PFSK-1 (cell line): ENCODE results near the gene ODF2.

ENCODE experiments used
- FOXP2 ChIP-seq: optimal IDR thresholded peaks from 2 replicates; pipeline ENCODE3; 2011; ENCODE audit warnings: borderline replicate concordance, control low read depth, inconsistent platforms; ENCODE audit not compliant: insufficient read depth; ENCODE audit errors: extremely low read length, extremely low read depth
- POLR2AphosphoS5 ChIP-seq: IDR thresholded peaks from 2 replicates; pipeline ENCODE4 v1.6.1; 2012; ENCODE audit warnings: low read depth, mild to moderate bottlenecking, control low read depth, low read length, moderate library complexity
- REST ChIP-seq, 2 experiments: IDR thresholded peaks; 2 replicates each; pipeline versions ENCODE4 v1.6.1 to v1.8.0; 2011 to 2012; ENCODE audit warnings: low read depth in 2 of 2, low read length in 2 of 2, control low read depth in 1 of 2, inconsistent platforms in 1 of 2, mild to moderate bottlenecking in 1 of 2, moderate library complexity in 1 of 2; ENCODE audit not compliant: insufficient read depth in 1 of 2
- SIN3A ChIP-seq: IDR thresholded peaks from 2 replicates; pipeline ENCODE4 v1.6.1; 2012; ENCODE audit warnings: mild to moderate bottlenecking, low read length, moderate library complexity, borderline replicate concordance; ENCODE audit not compliant: insufficient read depth
- TAF1 ChIP-seq: IDR thresholded peaks from 2 replicates; pipeline ENCODE4 v1.6.1; 2012; ENCODE audit warnings: low read length, control low read depth, borderline replicate concordance; ENCODE audit not compliant: insufficient read depth

ODF2 gene

GRCh38 chr9:128505414-128505765 lies 49.6 kb downstream of the ODF2 start:
- no peak for TF ChIP-seq SIN3A
- no peak for TF ChIP-seq FOXP2
- no peak for TF ChIP-seq POLR2AphosphoS5
- no peak for TF ChIP-seq REST (IDR thresholded peaks at IDR 0.05; ENCODE audit: insufficient read depth in 1 of 2, low read depth in 2 of 2, low read length in 2 of 2)

GRCh38 chr9:128512820-128513219 lies 57.0 kb downstream of the ODF2 start:
- no peak for TF ChIP-seq TAF1
- TF ChIP-seq FOXP2: no peak
- no peak for TF ChIP-seq SIN3A
- no peak for TF ChIP-seq REST (IDR thresholded peaks at IDR 0.05; ENCODE audit: insufficient read depth in 1 of 2, low read depth in 2 of 2, low read length in 2 of 2)
- no peak for TF ChIP-seq POLR2AphosphoS5

GRCh38 chr9:128521956-128522355 lies 66.2 kb downstream of the ODF2 start:
- TF ChIP-seq REST (IDR thresholded peaks at IDR 0.05; ENCODE audit: insufficient read depth in 1 of 2, low read depth in 2 of 2, low read length in 2 of 2) (no peak), SIN3A (no peak), TAF1 (no peak), POLR2AphosphoS5 (no peak), FOXP2 (no peak)

DNA sequence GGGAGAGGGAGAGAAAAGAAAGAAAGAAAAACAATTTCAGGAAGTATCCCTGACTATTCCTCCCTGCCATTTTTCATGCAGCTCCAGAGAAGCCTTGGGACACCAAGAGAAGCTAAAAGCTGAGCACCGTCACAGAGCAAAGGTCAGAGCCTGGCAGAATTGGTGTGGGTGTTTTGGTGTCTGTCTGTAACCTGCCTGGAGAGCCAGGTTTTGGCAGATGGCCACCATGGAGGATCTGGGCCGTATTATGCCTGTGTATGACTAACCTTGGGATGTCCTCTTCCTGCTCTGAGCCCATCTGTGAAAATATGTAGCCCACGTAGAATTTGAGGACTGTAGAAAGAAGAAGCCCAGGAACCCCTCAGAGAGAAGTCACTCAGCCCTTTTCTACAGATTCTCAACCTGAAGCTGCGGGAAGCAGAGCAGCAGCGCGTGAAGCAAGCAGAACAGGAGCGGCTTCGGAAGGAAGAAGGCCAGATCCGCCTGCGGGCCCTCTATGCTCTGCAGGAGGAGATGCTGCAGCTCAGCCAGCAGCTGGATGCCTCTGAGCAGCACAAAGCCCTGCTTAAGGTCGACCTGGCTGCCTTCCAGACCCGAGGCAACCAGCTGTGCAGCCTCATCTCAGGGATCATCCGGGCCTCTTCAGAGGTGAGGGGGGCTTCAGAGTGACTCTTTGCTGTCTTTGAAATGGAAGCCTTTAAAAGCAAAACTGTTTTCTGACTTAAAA lies 67.6 kb downstream of the ODF2 start:
- TF ChIP-seq SIN3A (no peak), POLR2AphosphoS5 (no peak), REST (IDR thresholded peaks at IDR 0.05; ENCODE audit: insufficient read depth in 1 of 2, low read depth in 2 of 2, low read length in 2 of 2) (no peak), FOXP2 (no peak), TAF1 (no peak)

- no peak for TF ChIP-seq TAF1
- no peak for TF ChIP-seq REST (IDR thresholded peaks at IDR 0.05; ENCODE audit: insufficient read depth in 1 of 2, low read depth in 2 of 2, low read length in 2 of 2)
- no peak for TF ChIP-seq POLR2AphosphoS5
- TF ChIP-seq SIN3A: no peak
- TF ChIP-seq FOXP2: no peak
Observed at GRCh38 chr9:128526720-128527119, 70.9 kb downstream of the ODF2 start.
